Cardiac muscle cell (in vitro differentiated cells and primary cell): ENCODE results near the gene EPS15. TPM values are rescaled to one million over a fixed set of nuclear protein-coding genes. Genes with fewer than 3 reads are reported as not detected.

Source experiments
- DNase-seq, 2 donors: peaks; one replicate each; pipeline versions ENCODE4 v3.0.0 to v3.0.0-alpha.2; 2010 to 2017; ENCODE audit warnings: low read depth in 1 of 2, low spot score in 1 of 2
- H3K27ac ChIP-seq: fragments of 200-600 bp; sonication (generic); 2 replicates; pipeline ENCODE4 v1.5.1; 2016
- H3K27me3 ChIP-seq: fragments of 200-600 bp; sonication (generic); 2 replicates; pipeline ENCODE4 v1.6.0; 2016; ENCODE audit warnings: control low read depth
- H3K36me3 ChIP-seq: fragments of 200-600 bp; sonication (generic); 2 replicates; pipeline ENCODE4 v1.5.1; 2016; ENCODE audit warnings: control low read depth
- H3K4me1 ChIP-seq: fragments of 200-600 bp; sonication (generic); 2 replicates; pipeline ENCODE4 v1.8.1; 2017; ENCODE audit warnings: low read depth, mild to moderate bottlenecking, mixed run types
- H3K4me3 ChIP-seq: fragments of 200-600 bp; sonication (generic); 2 replicates; pipeline ENCODE4 v1.5.1; 2016; ENCODE audit warnings: mild to moderate bottlenecking
- H3K9me3 ChIP-seq: fragments of 200-600 bp; sonication (generic); 2 replicates; pipeline ENCODE4 v1.5.1; 2017; ENCODE audit warnings: low read depth, mild to moderate bottlenecking, control low read depth
- polyA plus RNA-seq: library from polyadenylated mRNA; unstranded; fragments of >200 nt; fragmentation: Nextera tagmentation; extraction: Ambion mirVana; gene quantifications from 2 replicates; pipeline ENCODE4 v1.2.1, GENCODE V29; 2016
- total RNA-seq: library from RNA; depleted of rRNA; stranded (reverse); fragments of >200 nt; gene quantifications from 2 replicates; pipeline ENCODE4 v1.2.3, GENCODE V29; 2016
- TF ChIP-seq, protein P1 (sequence below): IDR thresholded peaks from 2 replicates; pipeline ENCODE4 v1.5.1; 2012; ENCODE audit warnings: low read depth, mild to moderate bottlenecking, low read length

The EPS15 gene
- total and polyA plus RNA-seq, 2 experiments from 2014 or later, result 34.1 to 110 TPM

DNA sequence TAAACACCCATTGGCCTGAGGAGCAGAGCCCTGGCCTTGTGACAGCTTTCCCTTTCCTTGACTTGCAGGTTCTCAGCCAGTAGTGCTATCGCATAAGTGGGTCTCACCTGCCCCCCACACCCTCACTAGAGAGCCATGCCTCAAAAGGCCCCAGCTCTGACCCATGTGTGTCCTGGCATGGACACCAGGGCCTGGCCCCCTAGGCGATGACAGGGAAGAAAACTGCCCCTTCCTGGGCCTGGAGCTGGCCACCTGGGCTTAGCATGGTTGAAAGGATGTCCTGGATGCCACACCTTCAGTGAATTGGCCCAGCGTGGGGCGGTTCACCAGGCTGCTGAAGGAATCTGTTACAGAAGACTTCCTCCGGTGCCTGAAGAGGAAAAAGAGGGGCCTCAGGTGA is 207.2 kb downstream of the EPS15 start:
- no peaks in the 10 kb centered on the region for H3K36me3 ChIP-seq
- H3K4me3 ChIP-seq, result no peak overlapping the region
- DNase-seq, result no peak
- TF ChIP-seq, protein P1, sequence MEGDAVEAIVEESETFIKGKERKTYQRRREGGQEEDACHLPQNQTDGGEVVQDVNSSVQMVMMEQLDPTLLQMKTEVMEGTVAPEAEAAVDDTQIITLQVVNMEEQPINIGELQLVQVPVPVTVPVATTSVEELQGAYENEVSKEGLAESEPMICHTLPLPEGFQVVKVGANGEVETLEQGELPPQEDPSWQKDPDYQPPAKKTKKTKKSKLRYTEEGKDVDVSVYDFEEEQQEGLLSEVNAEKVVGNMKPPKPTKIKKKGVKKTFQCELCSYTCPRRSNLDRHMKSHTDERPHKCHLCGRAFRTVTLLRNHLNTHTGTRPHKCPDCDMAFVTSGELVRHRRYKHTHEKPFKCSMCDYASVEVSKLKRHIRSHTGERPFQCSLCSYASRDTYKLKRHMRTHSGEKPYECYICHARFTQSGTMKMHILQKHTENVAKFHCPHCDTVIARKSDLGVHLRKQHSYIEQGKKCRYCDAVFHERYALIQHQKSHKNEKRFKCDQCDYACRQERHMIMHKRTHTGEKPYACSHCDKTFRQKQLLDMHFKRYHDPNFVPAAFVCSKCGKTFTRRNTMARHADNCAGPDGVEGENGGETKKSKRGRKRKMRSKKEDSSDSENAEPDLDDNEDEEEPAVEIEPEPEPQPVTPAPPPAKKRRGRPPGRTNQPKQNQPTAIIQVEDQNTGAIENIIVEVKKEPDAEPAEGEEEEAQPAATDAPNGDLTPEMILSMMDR, result no peak
- H3K4me1 ChIP-seq, result no peaks in the 10 kb centered on the region
- H3K27ac ChIP-seq, result no peak overlapping the region
- no peaks in the 10 kb centered on the region for H3K9me3 ChIP-seq
- H3K27me3 ChIP-seq, result no peaks in the 10 kb centered on the region

DNA sequence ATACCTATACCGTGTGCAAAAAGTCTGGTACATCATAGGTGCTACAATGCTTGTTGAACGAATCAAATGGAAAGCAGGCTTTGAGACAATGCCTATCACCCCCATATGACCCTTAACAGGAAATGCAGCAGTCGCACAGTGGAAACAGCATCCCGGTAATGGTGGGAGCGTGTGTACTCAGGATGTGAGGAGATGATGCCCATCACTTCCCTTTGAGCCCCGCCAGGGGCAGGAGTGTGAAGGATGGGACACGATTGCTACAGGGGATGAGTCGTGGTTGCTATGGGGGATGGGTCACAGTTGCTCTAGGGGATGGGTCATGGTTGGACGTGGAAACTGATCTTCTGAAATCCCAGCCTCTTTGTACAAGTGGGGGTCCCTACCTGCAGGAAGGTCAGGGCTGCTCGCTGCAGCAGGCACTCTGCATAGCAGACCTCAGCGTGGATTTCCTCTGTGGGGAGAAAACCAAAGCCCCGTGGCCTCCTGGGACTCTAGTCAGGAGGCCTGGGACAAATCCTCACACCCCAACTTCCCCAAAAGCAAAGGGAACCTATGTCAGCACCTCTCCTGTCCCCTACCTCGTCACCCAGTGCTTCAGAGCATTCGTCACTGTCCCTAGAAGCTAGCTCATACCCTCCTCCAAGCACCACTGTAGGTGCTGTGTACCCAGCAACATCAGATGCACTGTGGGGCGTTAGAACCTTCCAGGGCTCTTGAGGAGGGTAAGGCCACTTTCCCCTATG is 208.0 kb downstream of the EPS15 start:
- Histone ChIP-seq H3K27me3 (no peaks in the 10 kb centered on the region), H3K4me1 (no peaks in the 10 kb centered on the region), H3K9me3 (no peaks in the 10 kb centered on the region), H3K27ac (no peak overlapping the region), H3K4me3 (no peak overlapping the region), H3K36me3 (no peaks in the 10 kb centered on the region)
- DNase-seq, result peak in 1 of 2 donors; percentile 17
- TF ChIP-seq, protein P1, result peak; percentile 9

DNA sequence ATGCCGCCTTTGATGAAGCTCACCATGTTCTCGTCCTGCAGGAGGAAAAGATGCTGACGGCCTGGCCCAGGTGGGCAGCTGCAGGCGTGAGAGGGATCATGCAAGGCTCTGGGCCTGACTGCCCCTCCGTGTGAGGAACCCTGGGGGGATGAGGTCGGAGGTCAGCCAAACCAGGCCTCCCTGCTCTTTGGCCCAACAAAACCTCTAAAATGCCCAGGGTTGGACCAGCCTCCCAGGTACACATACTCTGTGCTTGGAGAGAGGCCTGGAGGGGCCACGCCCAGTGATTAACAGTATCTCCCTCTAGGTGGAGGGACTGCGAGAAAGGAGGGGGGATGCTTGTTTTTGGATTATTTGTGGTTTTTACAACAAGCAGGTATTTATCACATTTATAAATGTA is 209.8 kb downstream of the EPS15 start:
- Histone ChIP-seq H3K36me3 (no peaks in the 10 kb centered on the region), H3K4me3 (no peak overlapping the region), H3K27ac (no peak overlapping the region), H3K27me3 (no peaks in the 10 kb centered on the region), H3K9me3 (no peaks in the 10 kb centered on the region), H3K4me1 (no peaks in the 10 kb centered on the region)
- DNase-seq, result no peak
- TF ChIP-seq, protein P1, result no peak

GRCh38 chr1:51308636-51309035 is 210.4 kb downstream of the EPS15 start:
- DNase-seq, result no peak
- H3K9me3 ChIP-seq, result no peaks in the 10 kb centered on the region
- no peaks in the 10 kb centered on the region for H3K27me3 ChIP-seq
- no peaks in the 10 kb centered on the region for H3K4me1 ChIP-seq
- no peak overlapping the region for H3K4me3 ChIP-seq
- no peaks in the 10 kb centered on the region for H3K36me3 ChIP-seq
- H3K27ac ChIP-seq, result no peak overlapping the region
- TF ChIP-seq, protein P1, result no peak

- DNase-seq, result no peak
- no peak overlapping the region for H3K27ac ChIP-seq
- H3K36me3 ChIP-seq, result no peaks in the 10 kb centered on the region
- no peaks in the 10 kb centered on the region for H3K9me3 ChIP-seq
- no peaks in the 10 kb centered on the region for H3K27me3 ChIP-seq
- no peak overlapping the region for H3K4me3 ChIP-seq
- TF ChIP-seq, protein P1, result no peak
- no peaks in the 10 kb centered on the region for H3K4me1 ChIP-seq
Measured at GRCh38 chr1:51306950-51307349, 212.1 kb downstream of the EPS15 start.
